ENCODE measurements around the gene DLG2. TPM values are rescaled to one million over a fixed set of nuclear protein-coding genes. Genes with fewer than 3 reads are reported as not detected.
"Not testable (repeated sequence)": the region's sequence is repeated elsewhere in the genome, so short reads cannot be mapped to it uniquely, and the experiment has no call there.

Gene DLG2
- polyA plus RNA-seq, 1 experiment: 0.68 TPM

GRCh38 chr11:85620256-85620655 lies 6.9 kb downstream of the DLG2 start:
- H3K4me3 ChIP-seq (ENCODE audit: low read depth, low read length): no peak overlapping the region
- no peak for DNase-seq (ENCODE audit: low read depth, low spot score)
- H3K27ac ChIP-seq (ENCODE audit: low read depth, low read length): no peak overlapping the region
- H3K27me3 ChIP-seq (ENCODE audit: control insufficient read depth, insufficient read depth, low read length): peaks cover 5% of the 10 kb centered on the region
- CTCF ChIA-PET: no interaction called here
- POLR2A ChIA-PET: no interaction called here
- H3K9me3 ChIP-seq (ENCODE audit: control insufficient read depth, insufficient read depth, low read length): no peaks in the 10 kb centered on the region
- TF ChIP-seq CTCF (IDR thresholded peaks at IDR 0.05; ENCODE audit: low read depth, low read length): no peak

GRCh38 chr11:85619499-85619898 lies 7.6 kb downstream of the DLG2 start:
- POLR2A ChIA-PET: interaction anchor here (1.2 kb wide), 1 partner anchor 9 kb away, joined by 3 read pairs; the partner anchor contains the start of gene TMEM126B
- CTCF ChIA-PET: no interaction called here
- Histone ChIP-seq H3K27me3 (ENCODE audit: control insufficient read depth, insufficient read depth, low read length) (peaks cover 5% of the 10 kb centered on the region), H3K4me3 (ENCODE audit: low read depth, low read length) (no peak overlapping the region), H3K27ac (ENCODE audit: low read depth, low read length) (no peak overlapping the region), H3K9me3 (ENCODE audit: control insufficient read depth, insufficient read depth, low read length) (no peaks in the 10 kb centered on the region)
- no peak for TF ChIP-seq CTCF (IDR thresholded peaks at IDR 0.05; ENCODE audit: low read depth, low read length)
- no peak for DNase-seq (ENCODE audit: low read depth, low spot score)

GRCh38 chr11:85611643-85612042 lies 15.5 kb downstream of the DLG2 start:
- H3K27ac ChIP-seq (ENCODE audit: low read depth, low read length); H3K27me3 ChIP-seq (ENCODE audit: control insufficient read depth, insufficient read depth, low read length); POLR2A ChIA-PET; DNase-seq (ENCODE audit: low read depth, low spot score); H3K9me3 ChIP-seq (ENCODE audit: control insufficient read depth, insufficient read depth, low read length); CTCF ChIA-PET; H3K4me3 ChIP-seq (ENCODE audit: low read depth, low read length): not testable (repeated sequence)

- H3K27ac ChIP-seq (ENCODE audit: low read depth, low read length); H3K4me3 ChIP-seq (ENCODE audit: low read depth, low read length); H3K9me3 ChIP-seq (ENCODE audit: control insufficient read depth, insufficient read depth, low read length); DNase-seq (ENCODE audit: low read depth, low spot score); H3K27me3 ChIP-seq (ENCODE audit: control insufficient read depth, insufficient read depth, low read length); CTCF ChIA-PET; POLR2A ChIA-PET: not testable (repeated sequence)
These were observed 17.9 kb downstream of the DLG2 start for GRCh38 chr11:85609286-85609685.

- CTCF ChIA-PET; H3K27me3 ChIP-seq (ENCODE audit: control insufficient read depth, insufficient read depth, low read length); DNase-seq (ENCODE audit: low read depth, low spot score); POLR2A ChIA-PET; H3K9me3 ChIP-seq (ENCODE audit: control insufficient read depth, insufficient read depth, low read length); H3K4me3 ChIP-seq (ENCODE audit: low read depth, low read length); H3K27ac ChIP-seq (ENCODE audit: low read depth, low read length): not testable (repeated sequence)
These were observed 18.5 kb downstream of the DLG2 start for GRCh38 chr11:85608621-85609020.

- H3K4me3 ChIP-seq (ENCODE audit: low read depth, low read length); H3K27ac ChIP-seq (ENCODE audit: low read depth, low read length); CTCF ChIA-PET; POLR2A ChIA-PET; DNase-seq (ENCODE audit: low read depth, low spot score); H3K9me3 ChIP-seq (ENCODE audit: control insufficient read depth, insufficient read depth, low read length); H3K27me3 ChIP-seq (ENCODE audit: control insufficient read depth, insufficient read depth, low read length): not testable (repeated sequence)
These were observed 20.9 kb downstream of the DLG2 start for GRCh38 chr11:85606237-85606636.

GRCh38 chr11:85603220-85603619 lies 23.9 kb downstream of the DLG2 start:
- DNase-seq (ENCODE audit: low read depth, low spot score): no peak
- Histone ChIP-seq H3K27me3 (ENCODE audit: control insufficient read depth, insufficient read depth, low read length) (no peaks in the 10 kb centered on the region), H3K9me3 (ENCODE audit: control insufficient read depth, insufficient read depth, low read length) (no peaks in the 10 kb centered on the region), H3K27ac (ENCODE audit: low read depth, low read length) (no peak overlapping the region), H3K4me3 (ENCODE audit: low read depth, low read length) (no peak overlapping the region)
- TF ChIP-seq CTCF (IDR thresholded peaks at IDR 0.05; ENCODE audit: low read depth, low read length): no peak
- POLR2A ChIA-PET: no interaction called here
- CTCF ChIA-PET: interaction anchor here (0.7 to 1.1 kb wide), 3 partner anchors 12 to 242 kb away, joined by 3 read pairs; no protein-coding TSS in a partner anchor
